Heart right ventricle (tissue), 16 donors: Measurements from ENCODE around the gene ADARB2. TPM values are rescaled to one million over a fixed set of nuclear protein-coding genes. Genes with fewer than 3 reads are reported as not detected.

Source experiments
- ATAC-seq, 8 donors: fragments of 200-7000 bp; cut with Tn5 transposase; one replicate each; pipeline ENCODE4 v1.9.1; 2020; ENCODE audit warnings: mild to moderate bottlenecking in 8 of 8, moderate library complexity in 8 of 8, moderate number of reproducible peaks in 1 of 8
- DNase-seq, 2 donors: peaks; one replicate each; pipeline ENCODE4 v3.0.0-alpha.2; 2020
- H3K27ac ChIP-seq, 10 donors: fragments of 200-600 bp; sonication (generic) in 2 of 10; one replicate each; pipeline versions ENCODE4 v1.5.0 to v1.8.0; 2020 to 2022; ENCODE audit warnings: mild to moderate bottlenecking in 3 of 10
- H3K27me3 ChIP-seq, 7 donors: fragments of 200-600 bp; one replicate each; pipeline ENCODE4 v1.8.0; 2021 to 2022; ENCODE audit warnings: mild to moderate bottlenecking in 2 of 7
- H3K36me3 ChIP-seq, 9 donors: fragments of 200-600 bp; sonication (generic) in 1 of 9; one replicate each; pipeline versions ENCODE4 v1.5.0 to v1.8.0; 2020 to 2022; ENCODE audit warnings: mild to moderate bottlenecking in 2 of 9
- H3K4me1 ChIP-seq, 9 donors: fragments of 200-600 bp; sonication (generic) in 1 of 9; one replicate each; pipeline versions ENCODE4 v1.5.0 to v1.8.0; 2020 to 2022; ENCODE audit warnings: mild to moderate bottlenecking in 4 of 9
- H3K4me3 ChIP-seq, 10 donors: fragments of 200-600 bp; sonication (generic) in 2 of 10; one replicate each; pipeline versions ENCODE4 v1.5.0 to v1.8.0; 2020 to 2022; ENCODE audit warnings: mild to moderate bottlenecking in 7 of 10, moderate library complexity in 2 of 10
- H3K9me3 ChIP-seq, 11 donors: fragments of 200-600 bp in 10 of 11; sonication (generic) in 2 of 11; one replicate each; pipeline versions ENCODE4 v1.5.0 to v1.8.0; 2013 to 2022; ENCODE audit warnings: mild to moderate bottlenecking in 2 of 11, control low read depth in 1 of 11, moderate library complexity in 1 of 11
- CTCF ChIP-seq, 9 donors: fragments of 200-600 bp; sonication (generic) in 2 of 9; IDR thresholded peaks; one replicate each; pipeline versions ENCODE4 v1.5.0 to v1.8.0; 2021 to 2022; ENCODE audit warnings: antibody characterized with exemption in 9 of 9, mild to moderate bottlenecking in 5 of 9, moderate library complexity in 1 of 9
- WGBS, 2 donors: extraction: QIAGEN DNeasy Blood & Tissue Kit; methylation state at CpG; one replicate each; pipeline ENCODE4 v1.1.7; 2013; ENCODE audit warnings: inconsistent platforms in 1 of 2; 5-methylcytosine and 5-hydroxymethylcytosine counted together
- intact Hi-C, 10 donors: fragments of 100-400 bp; cut with DNase I; formaldehyde crosslinking; loops; one replicate each; pipeline versions ENCODE4 v1.11.1 to v1.14.2; 2022
- polyA plus RNA-seq, 2 donors: library from polyadenylated mRNA; stranded (reverse); fragments of 200-250 nt; gene quantifications; one replicate each; pipeline ENCODE4 v1.2.3, GENCODE V29; 2013
- total RNA-seq, 10 donors: library from RNA; stranded (reverse); fragmentation: NEBNext Ultra II Directional in 3 of 10; extraction: Animal tissue kit (Norgen Biotek cat#: 25700) in 3 of 10; gene quantifications; one replicate each; pipeline versions ENCODE4 v1.2.1 to v1.2.4, GENCODE V29; 2021 to 2023
- donor health status: Arrhythmogenic right ventricular cardiomyopathy.
- donor health status: ischemic (EF 13 %, LVEDD 7.1; RV severe dilation, severe dysfunction).
- donor health status: healthy with polysubstance abuse.
- donor health status: DM: no; HTN: yes; CAD: no.
- donor health status: DM: no; HTN: no; CAD: no.
- donor health status: ischemic (EF 25% LVEDD 6.9; RV normal size, moderate dysfunction).
- donor health status: ischemic (EF 25% LVEDD 5.7; RV mildly dilated, moderate dysfunction).
- donor health status: healthy.
- donor health status: DM: yes; HTN: yes; CAD: no.
- donor health status: Ischemic cardiomyopathy.
- donor health status: ischemic (EF 35%, LVEDD 5.7; RV mildly dilated, moderate dysfunction).
- donor health status: nonischemic (EF 11% LVEDD 7.7; RV severe dilation, severe dysfunction).
- donor health status: DM: yes; HTN: yes; CAD: no.
- donor health status: PGD.
- donor health status: ischemic (EF 29% LVEDD 5.4; RV normal size, mild dysfunction).
- donor health status: nonischemic (EF 23%, LVEDD 6.1; RV moderate dilation, normal function).

The ADARB2 gene
- total and polyA plus RNA-seq, 12 donors, result 0.08 to 0.47 (median 0.17) TPM; not detected in 2

GRCh38 chr10:1191752-1192151, 545.6 kb downstream of the ADARB2 start:
- DNase-seq, result no peak
- 70 to 71% methylated on average over 7 of the region's 7 CpGs for WGBS, 2 donors
- TF ChIP-seq CTCF (IDR thresholded peaks at IDR 0.05), result no peak
- no peaks in the 10 kb centered on the region for H3K4me1 ChIP-seq
- no peak for ATAC-seq
- no peak overlapping the region for H3K27ac ChIP-seq
- H3K27me3 ChIP-seq, result peaks cover 0 to 46% (median 28%) of the 10 kb centered on the region in 7 donors
- intact Hi-C loops, result no loop called here
- no peak overlapping the region for H3K4me3 ChIP-seq
- H3K36me3 ChIP-seq, result no peaks in the 10 kb centered on the region
- no peaks in the 10 kb centered on the region for H3K9me3 ChIP-seq

DNA sequence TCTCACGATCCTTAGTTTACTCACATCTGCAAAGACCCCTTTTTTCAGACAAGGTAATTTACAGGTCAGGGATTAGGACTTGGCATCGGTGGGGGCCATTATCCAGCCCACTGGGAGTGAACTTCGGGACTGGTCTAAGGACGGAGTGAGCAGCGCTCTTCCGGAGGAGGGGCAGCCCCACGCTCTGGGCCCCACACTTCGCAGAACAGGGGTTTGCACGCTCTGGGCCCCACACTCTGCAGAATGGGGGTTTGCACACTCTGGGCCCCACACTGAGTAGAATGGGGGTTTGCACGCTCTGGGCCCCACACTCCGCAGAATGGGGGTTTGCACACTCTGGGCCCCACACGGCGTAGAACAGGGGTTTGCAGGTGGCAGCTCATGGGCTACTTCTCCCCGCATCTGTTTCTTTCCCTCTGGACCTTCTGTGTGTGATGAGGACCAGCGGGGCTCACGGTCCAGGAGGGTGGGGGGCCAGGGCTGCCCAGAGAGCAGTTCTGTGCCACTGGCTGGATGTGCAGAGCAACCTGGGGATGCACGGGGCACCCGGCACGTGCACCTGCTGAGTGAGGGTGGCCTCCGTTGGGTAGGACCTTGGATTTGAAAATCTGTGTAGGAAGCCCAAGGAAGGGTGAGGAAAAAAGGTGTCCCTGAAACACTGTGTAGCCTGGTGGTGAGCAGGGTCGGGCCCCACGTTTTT, 546.4 kb downstream of the ADARB2 start:
- DNase-seq (no peak), ATAC-seq (no peak)
- Histone ChIP-seq H3K27me3 (peaks cover 0 to 48% (median 20%) of the 10 kb centered on the region in 7 donors), H3K4me3 (no peak overlapping the region), H3K9me3 (no peaks in the 10 kb centered on the region), H3K4me1 (no peaks in the 10 kb centered on the region), H3K36me3 (no peaks in the 10 kb centered on the region), H3K27ac (no peak overlapping the region)
- no peak for TF ChIP-seq CTCF (IDR thresholded peaks at IDR 0.05)
- intact Hi-C loops, result no loop called here
- 88 to 92% methylated on average over 22 of the region's 22 CpGs for WGBS, 2 donors

- Histone ChIP-seq H3K9me3 (no peaks in the 10 kb centered on the region), H3K4me3 (no peak overlapping the region), H3K27me3 (peaks cover 0 to 46% (median 11%) of the 10 kb centered on the region in 7 donors), H3K4me1 (no peaks in the 10 kb centered on the region), H3K36me3 (no peaks in the 10 kb centered on the region), H3K27ac (no peak overlapping the region)
- intact Hi-C loops, result no loop called here
- 83 to 84% methylated on average over 12 of the region's 12 CpGs for WGBS, 2 donors
- TF ChIP-seq CTCF (IDR thresholded peaks at IDR 0.05), result no peak
- ATAC-seq (no peak), DNase-seq (no peak)
These were observed 547.3 kb downstream of the ADARB2 start for GRCh38 chr10:1190052-1190395.

DNA sequence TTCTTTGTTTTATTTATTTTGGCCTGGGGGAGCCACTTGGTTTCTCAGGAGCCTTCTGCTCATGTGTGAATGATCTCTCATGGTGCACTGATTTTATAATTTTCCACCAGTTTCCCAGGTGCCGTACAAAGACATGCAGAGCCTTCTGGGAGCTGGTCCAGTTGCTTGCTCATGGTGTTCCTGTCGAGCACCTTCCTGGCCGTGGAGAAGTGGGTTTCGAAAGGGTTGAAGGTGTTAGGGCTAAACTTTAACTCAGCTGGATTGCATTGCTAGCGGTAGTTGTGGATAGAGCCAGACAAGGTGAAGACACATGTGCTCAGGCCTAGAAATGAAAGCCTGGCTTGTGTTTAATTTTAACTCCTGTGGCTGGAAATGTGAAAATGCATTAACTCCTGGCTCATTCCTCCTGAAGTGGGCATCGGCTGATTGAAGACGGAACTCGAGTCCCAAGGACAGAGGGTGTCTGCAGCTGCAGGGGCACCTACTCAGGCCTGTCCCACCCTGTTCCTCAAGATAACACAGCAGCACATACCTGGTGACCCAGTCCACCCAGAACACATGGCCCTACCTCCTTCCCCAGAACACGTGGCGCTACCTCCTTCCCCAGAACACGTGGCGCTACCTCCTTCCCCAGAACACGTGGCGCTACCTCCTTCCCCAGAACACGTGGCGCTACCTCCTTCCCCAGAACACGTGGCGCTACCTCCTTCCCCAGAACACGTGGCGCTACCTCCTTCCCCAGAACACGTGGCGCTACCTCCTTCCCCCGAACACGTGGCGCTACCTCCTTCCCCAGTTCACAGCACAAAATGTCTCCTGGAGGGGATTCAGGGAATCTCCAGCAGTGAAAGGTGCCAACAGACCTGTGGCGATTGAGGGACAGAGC, 547.9 kb downstream of the ADARB2 start:
- Histone ChIP-seq H3K27me3 (peaks cover 0 to 47% (median 12%) of the 10 kb centered on the region in 7 donors), H3K36me3 (no peaks in the 10 kb centered on the region), H3K27ac (no peak overlapping the region), H3K9me3 (no peaks in the 10 kb centered on the region), H3K4me3 (no peak overlapping the region), H3K4me1 (no peaks in the 10 kb centered on the region)
- no peak for ATAC-seq
- intact Hi-C loops, result no loop called here
- TF ChIP-seq CTCF (IDR thresholded peaks at IDR 0.05), result no peak
- WGBS, 2 donors, result 85 to 90% methylated on average over 22 to 24 of the region's 26 CpGs
- no peak for DNase-seq
